ENCODE results near the gene RETREG1.
"Not testable (repeated sequence)": the region's sequence is repeated elsewhere in the genome, so short reads cannot be mapped to it uniquely, and the experiment has no call there.

RETREG1 gene

DNA sequence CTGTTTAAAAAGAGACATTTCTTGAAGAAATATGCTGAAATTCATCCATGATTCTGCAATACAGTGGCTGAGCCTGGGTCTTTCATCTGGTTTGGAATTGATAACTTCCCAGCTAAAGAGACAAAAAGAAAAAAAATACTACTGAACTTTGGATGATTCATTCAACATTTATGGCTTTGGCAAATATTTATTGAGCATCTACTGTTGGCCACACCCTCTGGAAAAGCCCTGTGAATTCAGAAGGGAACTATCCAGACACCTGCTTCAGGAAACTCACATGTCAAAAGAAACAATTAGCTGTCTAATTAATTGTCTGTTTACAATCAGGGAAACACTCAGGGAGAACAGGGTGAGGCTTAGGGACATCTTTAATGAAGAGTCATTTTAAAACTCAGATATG lies 133.4 kb downstream of the RETREG1 start:
- DNase-seq, result no peak

DNA sequence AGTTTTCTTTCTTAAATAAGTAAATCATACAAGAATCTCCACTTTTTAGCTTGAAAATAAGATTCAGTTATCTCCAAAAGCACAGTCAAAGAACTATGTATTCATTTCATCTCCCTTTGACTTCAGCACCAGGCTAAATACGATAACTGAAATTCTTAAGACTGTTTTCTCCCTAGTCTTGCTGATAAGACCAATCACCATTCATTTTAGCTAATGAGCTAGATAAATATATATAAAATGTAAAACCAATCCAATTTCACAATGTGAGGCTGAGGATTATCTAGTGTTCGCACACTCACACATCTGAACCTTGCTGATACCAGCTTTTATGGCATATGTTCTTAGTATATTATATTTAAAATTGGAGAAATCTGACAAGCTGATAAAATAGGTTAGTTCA lies 133.9 kb downstream of the RETREG1 start:
- no peak for DNase-seq

DNA sequence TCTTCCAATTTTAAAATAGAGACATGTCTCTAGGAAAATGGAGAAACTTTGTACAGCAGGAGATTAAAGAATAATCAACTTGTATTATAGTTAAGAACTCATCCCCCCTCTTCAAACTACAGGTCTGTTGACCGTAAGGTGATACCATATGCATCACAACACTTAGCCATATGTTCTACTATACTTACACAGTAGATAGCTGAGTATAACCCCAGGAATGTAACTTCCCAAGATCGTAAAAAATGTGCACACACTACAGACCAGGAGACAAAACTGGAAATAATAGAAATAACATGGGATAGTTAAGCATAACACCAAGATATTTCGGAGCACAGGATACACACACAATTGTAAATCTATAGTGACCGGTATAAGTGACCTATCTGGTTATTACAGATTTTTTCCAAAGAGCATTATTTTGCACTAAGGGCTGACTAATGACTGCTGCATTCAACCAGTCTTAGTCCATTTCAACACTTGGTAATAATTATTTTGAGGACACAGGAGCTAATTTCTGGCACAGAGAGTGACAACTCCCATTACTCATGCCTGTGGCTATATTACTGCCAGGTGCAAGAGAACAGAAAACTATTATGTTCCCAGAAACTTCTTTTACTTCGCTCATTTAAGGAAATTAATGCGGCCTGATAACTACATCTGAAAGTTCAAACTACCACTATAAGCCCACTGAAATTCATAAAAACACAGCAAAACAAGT lies 135.8 kb downstream of the RETREG1 start:
- no peak for DNase-seq

DNA sequence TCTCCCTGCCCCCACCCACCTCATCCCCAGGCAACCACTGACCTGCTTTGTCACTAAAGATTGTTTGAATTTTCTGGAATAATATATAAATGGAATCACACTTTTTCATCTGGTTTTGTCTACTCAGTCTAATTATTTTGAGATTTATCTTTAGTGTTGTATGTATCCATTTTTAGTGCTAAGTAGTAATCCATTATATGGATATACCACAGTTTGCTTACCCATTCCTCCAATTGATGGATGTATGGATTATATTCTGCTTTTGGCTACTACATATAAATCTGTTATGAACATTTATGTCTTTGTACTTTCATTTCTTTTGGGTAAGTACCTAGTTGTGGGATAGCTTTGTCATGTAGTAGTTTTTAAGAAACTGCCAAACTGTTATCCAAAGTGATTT lies 136.7 kb downstream of the RETREG1 start:
- no peak for DNase-seq

DNA sequence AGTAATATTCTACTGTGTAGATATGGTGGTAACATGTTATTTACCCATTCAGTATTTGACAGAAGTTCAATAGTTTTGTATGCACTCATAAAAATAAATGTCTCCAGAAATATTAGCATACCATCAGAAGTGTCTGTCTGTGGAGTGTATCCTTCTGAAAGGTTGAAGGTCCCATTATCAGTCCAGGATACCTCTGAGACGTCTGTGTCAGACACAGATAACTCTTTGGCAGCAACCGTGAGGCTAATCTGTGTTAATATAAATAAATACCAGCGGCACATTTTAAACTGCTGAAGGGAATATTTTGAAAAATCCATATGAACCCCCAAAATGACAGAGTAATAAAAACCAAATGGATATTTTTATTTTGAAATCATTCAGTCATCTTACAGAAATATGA lies 139.3 kb downstream of the RETREG1 start:
- no peak for DNase-seq

DNA sequence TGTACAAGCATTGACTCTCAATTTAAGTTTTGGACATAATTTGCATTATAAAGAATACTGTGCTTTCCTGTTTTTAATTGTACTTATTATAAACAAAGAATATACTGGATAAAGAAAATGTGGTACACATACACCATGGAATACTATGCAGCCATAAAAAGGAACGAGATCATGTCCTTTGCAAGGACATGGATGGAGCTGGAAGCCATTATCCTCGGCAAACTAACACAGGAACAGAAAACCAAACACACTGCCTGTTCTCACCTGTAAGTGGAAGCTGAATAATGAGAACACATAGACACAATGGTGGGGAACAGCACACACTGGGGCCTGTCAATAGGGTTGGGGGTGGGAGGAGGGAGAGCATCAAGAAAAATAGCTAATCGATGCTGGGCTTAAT lies 140.4 kb downstream of the RETREG1 start:
- not testable (repeated sequence) for DNase-seq

DNA sequence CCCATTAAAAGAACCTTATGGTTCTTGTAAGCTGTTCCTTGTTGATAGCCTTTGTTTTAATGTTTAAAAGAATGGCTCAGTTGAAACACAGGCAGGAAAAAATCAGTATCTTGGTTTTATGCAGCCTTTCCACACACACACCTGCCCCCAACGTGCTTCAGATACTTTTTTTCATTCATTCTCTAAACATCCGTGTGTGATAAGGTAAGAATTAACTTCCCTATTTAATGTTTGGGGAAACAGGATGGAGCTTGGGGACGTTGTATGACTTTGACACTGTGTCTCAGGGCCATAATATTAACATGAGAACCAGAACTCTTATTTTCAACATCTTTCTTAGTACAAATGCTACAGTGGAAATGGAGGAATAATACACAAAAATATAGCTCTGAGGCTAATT lies 145.4 kb downstream of the RETREG1 start:
- DNase-seq, result no peak

DNA sequence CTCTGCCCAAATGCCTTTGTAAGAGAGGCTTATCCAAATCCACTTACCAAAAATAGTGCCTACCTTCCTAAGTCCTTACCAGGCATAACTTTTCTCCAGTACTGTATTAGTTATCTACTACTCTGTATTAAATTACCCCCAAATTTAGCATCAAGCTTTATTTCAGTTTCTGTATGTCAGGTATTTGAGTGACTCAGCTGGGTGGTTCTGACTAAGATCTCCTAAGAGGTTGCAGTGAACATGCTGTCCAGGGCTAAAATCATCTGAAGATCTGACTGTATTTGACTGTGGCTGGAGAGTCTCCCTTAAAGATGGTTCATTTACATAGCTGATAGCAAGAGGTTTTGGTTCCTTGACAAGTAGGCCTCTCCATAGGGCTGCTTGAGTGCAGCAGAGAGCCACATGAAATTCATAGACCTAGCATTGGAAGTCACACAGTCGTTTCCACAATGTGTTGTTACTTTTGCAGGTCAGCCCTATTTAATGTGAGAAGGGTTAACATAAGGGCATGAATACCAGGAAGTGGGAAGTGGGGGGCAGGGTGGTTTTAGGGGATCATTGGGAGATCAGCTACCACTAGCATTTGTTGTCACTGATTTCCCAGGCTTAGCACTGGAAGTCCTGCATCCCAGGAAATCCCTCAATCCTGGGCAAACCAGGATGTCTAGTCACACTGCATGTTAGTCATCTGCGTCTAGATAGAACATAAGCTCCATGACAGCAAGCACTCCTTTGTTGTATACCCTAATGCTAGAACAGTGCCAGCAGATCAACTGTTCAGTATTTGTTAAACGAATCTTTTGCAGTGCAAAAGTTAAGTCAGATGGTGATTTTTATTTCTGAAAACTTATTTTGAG lies 149.2 kb downstream of the RETREG1 start:
- DNase-seq, result no peak

DNA sequence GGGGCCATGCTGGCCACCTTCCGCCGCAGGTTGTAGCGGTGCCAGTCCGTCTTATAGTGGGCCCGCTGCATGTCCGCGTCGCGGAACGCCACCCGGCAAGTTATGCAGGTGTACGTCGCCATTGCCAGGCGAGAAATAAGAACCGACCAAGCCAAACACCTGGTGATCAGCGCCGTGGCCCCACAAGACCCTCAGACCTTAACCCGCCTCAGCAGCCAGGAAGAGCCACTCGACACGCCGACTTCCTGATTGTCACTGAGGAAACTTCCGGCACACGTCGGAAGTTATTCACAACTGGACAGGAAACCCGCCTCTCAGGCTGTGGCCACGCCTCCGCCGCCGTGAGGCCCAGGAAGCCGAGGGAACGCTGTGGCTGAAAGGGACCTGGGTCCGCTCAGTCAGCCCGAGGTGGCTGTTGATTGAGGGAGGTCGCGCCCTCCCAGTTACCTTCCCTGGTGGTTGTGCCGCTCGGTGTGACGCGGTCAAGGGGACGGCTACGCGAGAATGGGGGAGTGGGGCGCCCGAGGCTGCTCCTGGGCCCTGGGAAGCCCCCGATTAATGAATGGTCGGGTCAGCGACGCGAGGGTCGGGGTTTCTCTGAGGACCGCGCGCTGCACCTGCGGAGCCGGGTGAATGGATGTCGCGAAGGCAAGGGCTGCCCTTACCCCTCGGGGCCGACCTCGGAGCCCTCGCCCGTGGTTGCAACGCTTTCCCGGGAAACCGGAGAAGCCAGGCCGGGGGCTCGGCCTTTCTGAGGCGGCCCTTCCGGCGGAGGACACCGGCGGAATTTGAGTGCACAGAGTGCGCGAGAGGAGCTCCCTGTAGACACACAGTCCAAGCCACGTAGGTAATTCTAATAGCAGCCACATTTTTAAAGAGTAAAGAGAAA lies 151.0 kb downstream of the RETREG1 start, which contains the start of gene ZNF622:
TSS of gene ZNF622 (minus strand) at position 257 of the 889 bp plus-strand sequence. CDS start at position 122, 135 bp downstream.
- DNase-seq, result peak; percentile 96

DNA sequence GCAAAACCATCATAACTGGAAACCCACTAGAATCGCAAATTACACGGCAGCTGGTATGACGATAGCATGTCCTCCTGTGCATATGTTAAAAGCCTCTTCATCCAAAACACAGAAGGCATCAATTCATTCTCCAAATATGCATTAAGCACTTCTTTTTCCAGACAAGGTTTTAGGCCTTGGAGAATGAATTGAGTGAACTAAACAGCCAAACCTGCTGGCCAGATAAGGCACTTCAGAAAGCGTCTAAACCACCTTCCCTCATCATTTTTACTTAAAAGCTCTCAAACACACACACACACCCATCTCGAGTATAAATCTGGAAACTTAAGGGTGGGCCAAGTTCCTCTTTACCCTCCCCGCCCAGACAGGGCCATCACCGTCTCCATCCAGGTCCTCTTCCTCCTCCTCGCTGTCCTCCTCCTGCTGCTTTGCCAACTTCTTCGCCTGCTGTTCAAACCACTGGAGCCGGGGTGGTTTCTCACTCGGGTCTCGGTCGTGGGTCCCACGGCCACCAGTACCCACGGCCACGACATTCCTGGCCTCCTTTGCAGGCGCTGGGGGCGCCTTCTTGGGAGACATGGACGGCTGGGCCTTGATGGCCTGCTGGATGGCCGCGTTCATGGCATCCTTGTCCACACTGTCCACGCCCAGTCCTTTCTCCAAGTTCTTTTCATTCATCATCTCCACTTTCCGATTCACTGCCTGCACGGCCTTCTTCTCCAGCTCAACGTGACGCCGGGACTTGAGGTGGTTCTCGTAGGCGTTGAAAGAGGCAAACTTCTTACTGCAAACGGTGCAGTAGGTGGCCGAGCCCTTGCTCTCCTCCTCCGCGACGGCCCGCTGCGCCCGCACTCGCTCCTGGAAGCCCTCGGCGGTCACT lies 151.9 kb downstream of the RETREG1 start:
- DNase-seq, result no peak

DNA sequence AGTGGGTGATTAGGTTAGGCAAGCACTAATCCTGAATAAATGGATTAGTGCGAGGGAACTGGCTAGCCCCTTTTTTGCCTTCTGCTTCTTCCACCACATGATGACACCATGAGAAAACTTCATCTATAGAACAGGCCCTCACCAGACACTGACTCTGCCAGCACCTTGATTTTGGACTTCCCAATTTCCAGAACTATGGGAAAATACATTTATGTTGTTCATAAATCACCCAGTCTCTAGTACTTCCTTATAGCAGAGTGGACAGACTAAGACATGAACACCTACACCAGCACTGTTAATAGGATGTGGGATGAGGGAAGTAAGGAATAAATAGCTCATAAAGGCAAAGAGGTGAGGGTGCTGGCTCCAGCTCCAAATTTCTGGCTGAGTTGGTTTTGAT lies 152.6 kb downstream of the RETREG1 start:
- DNase-seq, result no peak

DNA sequence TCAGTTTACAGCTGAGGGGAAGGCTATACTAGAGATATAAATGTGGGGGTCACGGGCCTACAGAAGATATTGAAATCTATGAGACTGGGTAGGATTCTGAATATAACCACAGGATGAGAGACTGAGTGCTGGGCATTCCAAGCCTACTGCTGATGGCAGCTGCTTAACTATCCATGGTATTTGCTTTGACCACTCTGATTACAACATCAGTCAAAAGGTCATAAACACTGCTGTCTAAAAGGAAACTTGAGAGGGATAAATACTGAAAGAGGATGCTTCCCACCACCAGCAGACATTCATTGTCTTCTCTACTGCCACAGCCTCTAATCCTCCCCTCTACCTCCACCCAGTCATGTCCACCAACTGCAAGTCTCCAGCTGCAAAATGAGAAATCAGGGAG lies 155.0 kb downstream of the RETREG1 start:
- DNase-seq, result peak; percentile 6

DNA sequence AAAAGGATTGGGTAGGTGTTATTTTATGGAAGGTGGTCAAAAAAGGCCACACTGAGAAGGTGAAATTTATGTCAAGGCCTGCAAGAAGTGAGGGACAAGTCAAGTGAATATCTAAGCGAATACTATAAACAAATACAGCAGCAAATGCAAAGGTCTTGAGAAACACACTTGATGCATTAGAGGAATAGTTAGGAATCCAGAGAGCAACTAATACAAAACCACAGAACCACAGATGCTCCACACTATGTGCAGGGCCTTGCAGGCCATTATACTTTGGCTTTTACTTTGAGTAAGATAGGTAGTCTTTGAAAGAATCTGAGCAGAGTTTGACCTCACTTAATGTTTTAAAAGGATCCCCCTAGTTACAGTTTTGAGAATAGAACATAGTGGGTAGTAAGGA lies 155.8 kb downstream of the RETREG1 start:
- DNase-seq, result no peak

DNA sequence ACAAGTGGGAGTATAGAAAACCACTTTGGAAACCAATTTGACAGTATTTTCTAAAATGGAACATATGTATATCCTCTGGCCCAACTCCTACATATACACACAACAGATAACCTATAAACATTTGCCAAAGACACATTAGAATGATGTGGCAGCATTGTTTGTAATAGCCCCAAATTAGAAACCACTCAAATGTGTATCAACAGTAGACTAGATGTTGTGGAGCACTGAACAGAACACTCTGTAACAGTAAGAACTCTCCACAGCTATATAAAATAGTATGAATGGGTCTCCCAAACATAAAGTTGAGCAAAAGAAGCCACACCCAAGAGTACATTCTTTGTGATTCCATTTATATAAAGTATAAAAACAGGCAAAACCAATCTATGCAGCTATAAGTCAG lies 157.3 kb downstream of the RETREG1 start:
- no peak for DNase-seq

DNA sequence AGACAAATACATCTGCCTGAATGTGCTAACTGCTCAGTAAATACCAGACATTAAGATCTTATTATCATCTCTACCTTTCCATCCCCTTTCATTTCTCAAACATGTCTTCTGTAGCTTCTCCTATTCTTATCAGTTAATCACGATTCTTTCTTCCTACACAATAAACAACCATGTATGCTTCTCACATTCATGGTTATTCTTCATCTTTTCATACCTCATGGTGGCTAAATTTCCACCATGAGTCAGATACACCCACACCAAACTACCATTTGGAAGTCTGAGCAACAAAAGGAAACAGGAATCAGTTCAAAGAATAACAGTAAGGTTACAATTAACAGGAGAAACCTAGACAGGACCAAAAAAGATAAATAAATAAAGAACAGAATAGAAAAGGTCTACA lies 158.9 kb downstream of the RETREG1 start:
- no peak for DNase-seq

DNA sequence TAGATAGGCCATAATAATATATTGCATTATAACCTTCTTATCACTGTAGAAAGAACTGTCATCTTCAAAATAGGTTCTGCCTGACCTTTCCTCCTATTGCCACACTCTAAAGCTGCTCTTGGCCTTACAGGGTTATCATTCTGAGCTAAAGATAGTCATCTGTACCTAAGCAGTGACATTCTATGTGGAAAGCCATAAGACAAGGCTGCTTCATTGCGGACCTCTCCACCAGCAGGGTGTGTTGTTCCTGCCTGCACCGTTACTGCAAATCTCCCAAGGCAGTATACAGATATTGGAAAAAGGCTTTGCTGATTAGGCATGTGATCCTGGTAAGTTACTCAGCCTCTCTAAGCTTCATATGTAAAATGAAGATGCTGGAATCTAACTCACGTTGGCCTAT lies 159.3 kb downstream of the RETREG1 start:
- DNase-seq, result no peak

DNA sequence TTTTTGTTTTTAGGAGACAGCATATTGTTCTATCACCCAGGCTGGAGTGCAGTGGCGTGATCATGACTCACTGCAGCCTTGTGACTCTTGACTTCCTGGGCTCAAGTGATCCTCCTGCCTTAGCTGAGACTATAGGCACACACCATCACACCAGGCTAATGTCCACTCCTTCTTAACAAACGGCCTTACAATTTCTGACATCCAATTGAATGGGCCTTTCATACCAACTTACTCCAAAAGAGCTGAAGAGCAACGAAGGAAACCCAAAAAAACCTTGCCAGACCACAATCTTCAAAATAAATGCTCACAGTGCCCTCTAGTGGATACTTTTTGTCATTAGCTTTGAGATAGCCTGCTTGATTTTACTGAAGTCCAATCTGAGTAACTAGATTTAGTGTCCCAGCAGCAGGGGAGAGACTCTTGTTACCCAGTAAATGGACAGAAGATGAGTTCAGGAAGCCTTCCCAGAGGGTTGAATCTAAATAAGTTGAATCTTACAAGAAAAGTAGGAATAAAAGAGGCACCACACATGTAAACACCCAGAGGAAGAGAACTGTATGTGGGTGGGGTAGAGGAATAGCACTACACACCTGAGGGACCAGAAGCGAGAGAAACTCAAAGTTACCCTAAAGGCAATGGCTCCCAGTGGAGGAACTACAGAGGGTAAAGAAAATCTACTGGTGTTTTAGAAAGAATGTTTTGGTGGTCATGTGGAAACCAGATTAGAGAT lies 160.5 kb downstream of the RETREG1 start:
- peak; percentile 93 for DNase-seq

DNA sequence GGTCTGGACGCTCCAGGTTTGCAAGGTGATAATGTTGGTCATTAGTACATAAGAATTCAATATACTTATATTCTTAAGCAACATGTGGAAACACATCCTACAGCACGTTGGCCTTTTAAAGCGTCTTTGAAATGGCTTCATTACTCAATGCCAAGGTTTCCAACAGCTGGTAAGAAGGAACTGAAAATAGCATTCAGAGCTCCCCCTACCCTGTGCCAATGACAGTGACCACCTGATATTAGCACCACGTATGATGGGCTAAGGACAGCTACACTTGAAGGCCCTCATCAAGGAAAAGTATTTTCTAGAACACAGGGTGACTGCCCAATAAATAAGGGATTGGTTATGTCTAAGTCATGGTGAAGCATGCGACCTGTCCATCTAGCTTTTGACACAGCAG lies 161.1 kb downstream of the RETREG1 start:
- DNase-seq, result no peak

DNA sequence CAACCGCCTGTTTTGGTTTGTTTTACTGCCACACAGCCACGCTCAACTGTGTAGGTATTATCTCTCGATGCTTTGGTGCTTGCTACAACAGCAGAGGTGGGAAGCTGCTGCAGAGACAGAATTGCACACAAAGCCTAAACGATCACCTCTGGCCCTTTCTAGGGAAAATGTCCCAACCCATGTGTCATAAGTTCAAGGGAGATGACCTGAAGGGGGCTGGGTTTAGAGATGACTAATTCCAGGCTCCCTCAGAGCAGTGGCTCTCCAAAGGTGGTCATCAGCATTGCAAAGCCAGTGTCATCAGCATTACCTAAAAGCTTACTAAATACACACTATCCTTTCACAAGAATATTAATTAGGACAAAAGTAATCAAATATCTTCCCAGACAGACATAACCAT lies 162.1 kb downstream of the RETREG1 start:
- DNase-seq, result no peak

DNA sequence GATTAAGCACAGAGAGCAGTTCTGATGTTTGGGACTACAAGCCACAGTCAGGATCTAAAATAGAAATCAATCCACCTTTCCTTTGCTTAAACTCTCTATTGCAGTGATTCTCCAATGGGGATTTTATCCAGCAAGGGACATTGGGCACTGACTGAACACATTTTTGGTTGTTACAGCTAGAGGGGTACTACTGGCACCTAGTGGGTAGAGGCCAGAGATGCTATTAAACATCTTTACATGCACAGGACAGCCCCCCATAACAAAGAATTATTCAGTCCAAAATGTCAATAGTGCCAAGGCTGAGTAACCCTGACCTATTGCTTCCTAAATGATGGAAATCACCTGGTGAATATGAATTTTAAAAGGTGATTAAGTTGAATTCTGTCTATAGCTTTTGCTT lies 163.2 kb downstream of the RETREG1 start:
- DNase-seq, result peak; percentile 38

DNA sequence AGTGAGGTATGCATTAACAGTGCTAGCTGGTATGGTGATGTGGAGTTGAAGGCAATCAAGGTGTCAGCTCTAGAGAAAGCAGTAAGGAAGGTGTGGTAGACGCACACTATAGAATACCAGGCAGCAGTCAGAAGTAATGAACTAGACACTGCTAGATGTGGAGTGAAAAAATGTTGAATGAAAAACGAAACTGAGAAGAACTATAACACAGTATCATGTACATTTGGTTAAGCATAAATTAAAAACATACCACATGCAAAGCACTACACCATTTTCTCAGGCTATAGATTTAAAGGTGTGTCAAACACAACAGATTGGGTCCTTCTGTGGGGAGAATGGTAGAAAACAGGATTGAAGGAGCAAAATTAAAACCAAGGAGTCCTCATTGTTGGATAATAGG lies 166.6 kb downstream of the RETREG1 start:
- no peak for DNase-seq

DNA sequence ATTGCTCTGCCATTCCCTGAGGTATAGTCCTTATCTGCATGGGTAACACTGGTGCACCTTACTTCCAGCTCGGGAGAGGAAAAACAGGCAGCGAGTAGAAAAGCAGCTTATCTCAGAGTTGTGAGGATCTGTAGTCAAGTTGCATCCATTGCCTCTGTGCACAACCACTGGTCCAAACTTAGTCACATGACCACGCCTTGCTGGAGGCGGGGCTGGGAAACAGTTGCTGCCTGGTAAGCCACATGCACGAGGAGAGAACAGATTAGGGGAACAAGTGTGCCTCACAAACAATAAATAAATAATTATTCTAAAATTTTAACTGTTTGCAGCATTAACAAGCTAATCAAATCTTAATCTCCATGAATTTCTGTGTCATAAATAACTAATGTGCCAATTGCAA lies 169.8 kb downstream of the RETREG1 start:
- DNase-seq, result no peak
